ENCODE results near the gene AGBL4.

Gene AGBL4

DNA sequence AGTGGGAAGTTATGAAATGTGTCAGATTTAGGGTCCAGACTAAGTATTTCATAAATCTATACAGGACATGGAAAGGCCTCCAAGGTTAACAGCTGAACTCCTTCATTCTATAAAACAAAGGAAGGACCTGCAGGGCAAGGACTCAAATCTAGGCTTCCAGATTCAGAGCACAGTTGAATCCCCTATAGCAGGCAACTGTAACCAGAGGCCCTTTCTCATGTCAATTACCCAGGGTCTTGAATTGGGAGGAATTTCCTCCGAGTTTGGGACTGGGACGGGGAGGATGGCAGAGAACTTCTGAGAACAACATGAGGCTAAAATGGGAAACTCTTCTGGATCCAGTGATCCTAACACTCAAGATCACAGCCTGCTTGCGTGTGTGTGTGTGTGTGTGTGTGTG lies 1134.1 kb downstream of the AGBL4 start:
- H3K79me2 ChIP-seq (ENCODE audit: insufficient read depth, low read length), result no peaks in the 10 kb centered on the region
- no peaks in the 10 kb centered on the region for H3K9me2 ChIP-seq (ENCODE audit: low read depth, low read length)
- no peaks in the 10 kb centered on the region for H4K20me1 ChIP-seq (ENCODE audit: insufficient read depth, low read length)
- no peak overlapping the region for H3K4me2 ChIP-seq (ENCODE audit: low read length)
- no peak overlapping the region for H3K4me3 ChIP-seq (ENCODE audit: low read depth, low read length, poor library complexity, severe bottlenecking)
- TF ChIP-seq, protein P1, sequence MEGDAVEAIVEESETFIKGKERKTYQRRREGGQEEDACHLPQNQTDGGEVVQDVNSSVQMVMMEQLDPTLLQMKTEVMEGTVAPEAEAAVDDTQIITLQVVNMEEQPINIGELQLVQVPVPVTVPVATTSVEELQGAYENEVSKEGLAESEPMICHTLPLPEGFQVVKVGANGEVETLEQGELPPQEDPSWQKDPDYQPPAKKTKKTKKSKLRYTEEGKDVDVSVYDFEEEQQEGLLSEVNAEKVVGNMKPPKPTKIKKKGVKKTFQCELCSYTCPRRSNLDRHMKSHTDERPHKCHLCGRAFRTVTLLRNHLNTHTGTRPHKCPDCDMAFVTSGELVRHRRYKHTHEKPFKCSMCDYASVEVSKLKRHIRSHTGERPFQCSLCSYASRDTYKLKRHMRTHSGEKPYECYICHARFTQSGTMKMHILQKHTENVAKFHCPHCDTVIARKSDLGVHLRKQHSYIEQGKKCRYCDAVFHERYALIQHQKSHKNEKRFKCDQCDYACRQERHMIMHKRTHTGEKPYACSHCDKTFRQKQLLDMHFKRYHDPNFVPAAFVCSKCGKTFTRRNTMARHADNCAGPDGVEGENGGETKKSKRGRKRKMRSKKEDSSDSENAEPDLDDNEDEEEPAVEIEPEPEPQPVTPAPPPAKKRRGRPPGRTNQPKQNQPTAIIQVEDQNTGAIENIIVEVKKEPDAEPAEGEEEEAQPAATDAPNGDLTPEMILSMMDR (IDR thresholded peaks at IDR 0.05; ENCODE audit: low read length), result no peak
- TF ChIP-seq EZH2 (IDR thresholded peaks at IDR 0.05; ENCODE audit: borderline replicate concordance, low read length), result no peak
- H3F3A ChIP-seq (ENCODE audit: insufficient read depth, low read length), result no peaks in the 10 kb centered on the region
- H3K27ac ChIP-seq (ENCODE audit: low read depth, low read length, poor library complexity, severe bottlenecking), result no peak overlapping the region
- no peaks in the 10 kb centered on the region for H3K27me3 ChIP-seq (ENCODE audit: insufficient read depth, low read length)
- no peaks in the 10 kb centered on the region for H3K9me3 ChIP-seq (ENCODE audit: low read length)
- no peaks in the 10 kb centered on the region for H3K36me3 ChIP-seq (ENCODE audit: insufficient read depth, low read length)
- H2AFZ ChIP-seq (ENCODE audit: low read length), result no peak overlapping the region
- no peaks in the 10 kb centered on the region for H3K4me1 ChIP-seq (ENCODE audit: insufficient read depth, low read length, severe bottlenecking)
- H3K9ac ChIP-seq (ENCODE audit: low read length), result no peak overlapping the region

DNA sequence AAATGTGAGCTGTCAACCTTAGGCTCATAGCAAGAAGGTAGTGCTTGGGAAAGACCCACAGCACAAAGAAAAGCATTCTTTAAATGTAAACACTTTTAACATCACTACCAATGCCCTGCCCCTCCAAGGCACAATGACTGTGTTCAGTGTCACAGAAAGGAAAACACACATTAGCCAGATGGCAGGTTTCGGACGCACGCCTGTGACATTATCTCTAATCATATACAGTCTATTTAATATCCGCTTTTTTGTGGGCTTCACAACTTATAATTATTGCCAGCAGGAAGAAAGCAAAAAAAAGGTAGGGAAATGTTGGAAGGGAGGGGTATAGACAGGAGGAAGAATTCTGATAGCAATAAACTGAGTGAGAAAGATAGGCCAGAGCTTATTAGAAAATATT lies 1134.7 kb downstream of the AGBL4 start:
- H3F3A ChIP-seq (ENCODE audit: insufficient read depth, low read length), result no peaks in the 10 kb centered on the region
- TF ChIP-seq, protein P1 (IDR thresholded peaks at IDR 0.05; ENCODE audit: low read length), result no peak
- H4K20me1 ChIP-seq (ENCODE audit: insufficient read depth, low read length), result no peaks in the 10 kb centered on the region
- no peak overlapping the region for H3K4me2 ChIP-seq (ENCODE audit: low read length)
- H3K9me3 ChIP-seq (ENCODE audit: low read length), result no peaks in the 10 kb centered on the region
- no peaks in the 10 kb centered on the region for H3K27me3 ChIP-seq (ENCODE audit: insufficient read depth, low read length)
- H3K4me3 ChIP-seq (ENCODE audit: low read depth, low read length, poor library complexity, severe bottlenecking), result no peak overlapping the region
- no peak overlapping the region for H2AFZ ChIP-seq (ENCODE audit: low read length)
- no peak overlapping the region for H3K27ac ChIP-seq (ENCODE audit: low read depth, low read length, poor library complexity, severe bottlenecking)
- H3K9me2 ChIP-seq (ENCODE audit: low read depth, low read length), result no peaks in the 10 kb centered on the region
- H3K36me3 ChIP-seq (ENCODE audit: insufficient read depth, low read length), result no peaks in the 10 kb centered on the region
- H3K4me1 ChIP-seq (ENCODE audit: insufficient read depth, low read length, severe bottlenecking), result no peaks in the 10 kb centered on the region
- H3K79me2 ChIP-seq (ENCODE audit: insufficient read depth, low read length), result no peaks in the 10 kb centered on the region
- H3K9ac ChIP-seq (ENCODE audit: low read length), result no peak overlapping the region

DNA sequence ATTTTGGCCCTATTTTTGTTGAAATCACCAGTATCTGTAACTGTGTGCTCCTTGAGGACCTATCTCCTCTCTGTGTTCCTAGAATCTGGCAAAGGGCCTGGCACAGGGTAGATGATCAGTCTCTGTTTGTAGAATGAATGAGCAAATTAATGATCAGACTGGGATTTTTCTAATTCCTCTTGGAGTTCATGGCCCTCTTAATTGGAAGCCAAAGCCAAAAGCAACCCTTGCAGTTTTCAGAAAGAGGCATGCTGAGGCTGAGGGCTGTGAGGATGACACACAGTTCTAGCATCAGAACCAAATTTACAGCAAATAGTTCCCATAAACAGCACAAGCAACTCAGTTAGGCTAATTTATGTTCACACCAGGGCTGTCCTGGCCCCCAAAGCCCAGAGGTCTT lies 1136.0 kb downstream of the AGBL4 start:
- Histone ChIP-seq H3K4me2 (ENCODE audit: low read length) (no peak overlapping the region), H3K27ac (ENCODE audit: low read depth, low read length, poor library complexity, severe bottlenecking) (no peak overlapping the region), H3F3A (ENCODE audit: insufficient read depth, low read length) (no peaks in the 10 kb centered on the region), H3K9me2 (ENCODE audit: low read depth, low read length) (no peaks in the 10 kb centered on the region), H4K20me1 (ENCODE audit: insufficient read depth, low read length) (no peaks in the 10 kb centered on the region), H3K4me3 (ENCODE audit: low read depth, low read length, poor library complexity, severe bottlenecking) (no peak overlapping the region), H3K9me3 (ENCODE audit: low read length) (no peaks in the 10 kb centered on the region), H3K36me3 (ENCODE audit: insufficient read depth, low read length) (no peaks in the 10 kb centered on the region), H3K79me2 (ENCODE audit: insufficient read depth, low read length) (no peaks in the 10 kb centered on the region), H3K27me3 (ENCODE audit: insufficient read depth, low read length) (no peaks in the 10 kb centered on the region), H2AFZ (ENCODE audit: low read length) (no peak overlapping the region), H3K4me1 (ENCODE audit: insufficient read depth, low read length, severe bottlenecking) (no peaks in the 10 kb centered on the region), H3K9ac (ENCODE audit: low read length) (no peak overlapping the region)
- TF ChIP-seq EZH2 (IDR thresholded peaks at IDR 0.05; ENCODE audit: borderline replicate concordance, low read length), result no peak
- TF ChIP-seq, protein P1 (IDR thresholded peaks at IDR 0.05; ENCODE audit: low read length), result no peak

All from OCI-LY1 (cell line).